Aorta (tissue), 5 donors: ENCODE results near the gene TUNAR. TPM values are rescaled to one million over a fixed set of nuclear protein-coding genes. Genes with fewer than 3 reads are reported as not detected.

Source experiments
- ATAC-seq: fragments of 200-7000 bp; cut with Tn5 transposase; one replicate; pipeline ENCODE4 v1.9.1; 2022; ENCODE audit warnings: moderate library complexity; ENCODE audit not compliant: low FRiP score
- DNase-seq, 2 donors: peaks; one replicate each; pipeline ENCODE4 v3.0.0-alpha.2; 2020
- H3K27ac ChIP-seq, 2 donors: one replicate each; pipeline ENCODE4 v1.5.1; 2013; ENCODE audit warnings: low read length in 2 of 2, mild to moderate bottlenecking in 2 of 2, moderate library complexity in 2 of 2, control low read depth in 1 of 2, inconsistent platforms in 1 of 2, low read depth in 1 of 2
- H3K27me3 ChIP-seq, 2 donors: one replicate each; pipeline ENCODE4 v1.6.1; 2013; ENCODE audit warnings: control low read depth in 1 of 2, low read length in 1 of 2, mild to moderate bottlenecking in 1 of 2, moderate library complexity in 1 of 2; ENCODE audit not compliant: insufficient read depth in 2 of 2, control insufficient read depth in 1 of 2
- H3K36me3 ChIP-seq, 2 donors: one replicate each; pipeline ENCODE4 v1.6.1; 2013; ENCODE audit warnings: control low read depth in 1 of 2, low read length in 1 of 2, mild to moderate bottlenecking in 1 of 2; ENCODE audit not compliant: insufficient read depth in 2 of 2, control insufficient read depth in 1 of 2
- H3K4me1 ChIP-seq, 2 donors: one replicate each; pipeline ENCODE4 v1.6.1; 2013; ENCODE audit warnings: low read length in 2 of 2, control low read depth in 1 of 2, mild to moderate bottlenecking in 1 of 2, moderate library complexity in 1 of 2; ENCODE audit not compliant: insufficient read depth in 2 of 2, control insufficient read depth in 1 of 2
- H3K4me3 ChIP-seq, 2 donors: one replicate each; pipeline ENCODE4 v1.5.1; 2013; ENCODE audit warnings: low read length in 2 of 2, control low read depth in 1 of 2, mild to moderate bottlenecking in 1 of 2
- H3K9me3 ChIP-seq: one replicate; pipeline ENCODE4 v1.6.1; 2013; ENCODE audit warnings: mild to moderate bottlenecking, low read length; ENCODE audit not compliant: control insufficient read depth
- WGBS, 2 donors: extraction: QIAGEN DNeasy Blood & Tissue Kit; methylation state at CpG; one replicate each; pipeline ENCODE4 v1.1.7; 2013; 5-methylcytosine and 5-hydroxymethylcytosine counted together
- intact Hi-C, 2 donors: fragments of 100-400 bp; cut with DNase I; formaldehyde crosslinking; loops; one replicate each; pipeline versions ENCODE4 v1.14.2 to v1.15.0; 2022
- polyA plus RNA-seq, 2 donors: library from polyadenylated mRNA; stranded (reverse); fragments of 200-250 nt; gene quantifications; one replicate each; pipeline ENCODE4 v1.2.3, GENCODE V29; 2013
- total RNA-seq, 2 donors: library from RNA; stranded (reverse); fragmentation: NEBNext Ultra II Directional; extraction: Animal tissue kit (Norgen Biotek cat#: 25700); gene quantifications; one replicate each; pipeline ENCODE4 v1.2.1, GENCODE V29; 2021
- donor health status: healthy with polysubstance abuse.
- donor health status: Bipolar disorder and iron deficiency.
- donor health status: DM: no; HTN: no; CAD: no.
- donor health status: DM: no; HTN: no; CAD: no.
- donor health status: DM: yes; HTN: yes; CAD: no.

The TUNAR gene
- total and polyA plus RNA-seq, 4 donors: not detected

- 62 to 67% methylated on average over 7 of the region's 7 CpGs for WGBS, 2 donors
- Histone ChIP-seq H3K4me3 (no peak overlapping the region), H3K9me3 (no peaks in the 10 kb centered on the region), H3K4me1 (no peaks in the 10 kb centered on the region), H3K27ac (no peak overlapping the region), H3K36me3 (no peaks in the 10 kb centered on the region), H3K27me3 (peaks cover 0 to 2% of the 10 kb centered on the region in 2 donors)
- DNase-seq (no peak), ATAC-seq (no peak)
- intact Hi-C loops: no loop called here
These were observed 38.7 kb downstream of the TUNAR start for GRCh38 chr14:95915330-95915729.

GRCh38 chr14:95918466-95918865 lies 41.8 kb downstream of the TUNAR start:
- Histone ChIP-seq H3K4me3 (no peak overlapping the region), H3K27me3 (peaks cover 0 to 2% of the 10 kb centered on the region in 2 donors), H3K36me3 (no peaks in the 10 kb centered on the region), H3K27ac (no peak overlapping the region), H3K4me1 (no peaks in the 10 kb centered on the region), H3K9me3 (no peaks in the 10 kb centered on the region)
- intact Hi-C loops: no loop called here
- ATAC-seq: no peak
- 14 to 18% methylated on average over 6 of the region's 6 CpGs for WGBS, 2 donors
- no peak for DNase-seq

- intact Hi-C loops: no loop called here
- Histone ChIP-seq H3K36me3 (no peaks in the 10 kb centered on the region), H3K9me3 (no peaks in the 10 kb centered on the region), H3K4me1 (no peaks in the 10 kb centered on the region), H3K27ac (no peak overlapping the region), H3K27me3 (peaks cover 0 to 2% of the 10 kb centered on the region in 2 donors), H3K4me3 (no peak overlapping the region)
- DNase-seq (no peak), ATAC-seq (no peak)
- WGBS, 2 donors: 79% methylated on average over 11 of the region's 11 CpGs
These were observed 44.3 kb downstream of the TUNAR start for GRCh38 chr14:95920769-95921438.

- Histone ChIP-seq H3K36me3 (no peaks in the 10 kb centered on the region), H3K27ac (no peak overlapping the region), H3K9me3 (no peaks in the 10 kb centered on the region), H3K4me3 (no peak overlapping the region), H3K4me1 (no peaks in the 10 kb centered on the region), H3K27me3 (no peaks in the 10 kb centered on the region)
- ATAC-seq (no peak), DNase-seq (no peak)
- WGBS, 2 donors: 90 to 92% methylated on average over 4 of the region's 4 CpGs
- intact Hi-C loops: no loop called here
These were observed 45.4 kb downstream of the TUNAR start for GRCh38 chr14:95922080-95922479.

GRCh38 chr14:95928751-95929150 lies 52.1 kb downstream of the TUNAR start:
- intact Hi-C loops: no loop called here
- Histone ChIP-seq H3K4me1 (no peaks in the 10 kb centered on the region), H3K27me3 (peaks cover 0 to 2% of the 10 kb centered on the region in 2 donors), H3K4me3 (no peak overlapping the region), H3K36me3 (no peaks in the 10 kb centered on the region), H3K9me3 (peaks cover 1% of the 10 kb centered on the region), H3K27ac (no peak overlapping the region)
- DNase-seq (no peak), ATAC-seq (no peak)
- WGBS, 2 donors: 70 to 80% methylated on average over 2 of the region's 2 CpGs

- DNase-seq: no peak
- no peak for ATAC-seq
- H3K9me3 ChIP-seq: peaks cover 1% of the 10 kb centered on the region
- H3K4me3 ChIP-seq: no peak overlapping the region
- intact Hi-C loops: no loop called here
- H3K4me1 ChIP-seq: no peaks in the 10 kb centered on the region
- H3K36me3 ChIP-seq: no peaks in the 10 kb centered on the region
- no peak overlapping the region for H3K27ac ChIP-seq
- peaks cover 0 to 2% of the 10 kb centered on the region in 2 donors for H3K27me3 ChIP-seq
These were observed 54.8 kb downstream of the TUNAR start for GRCh38 chr14:95931384-95931783.

GRCh38 chr14:95935228-95935822 lies 58.7 kb downstream of the TUNAR start:
- DNase-seq (no peak), ATAC-seq (no peak)
- Histone ChIP-seq H3K27ac (no peak overlapping the region), H3K4me1 (no peaks in the 10 kb centered on the region), H3K4me3 (no peak overlapping the region), H3K36me3 (no peaks in the 10 kb centered on the region), H3K9me3 (peaks cover 3% of the 10 kb centered on the region), H3K27me3 (peaks cover 0 to 2% of the 10 kb centered on the region in 2 donors)
- WGBS, 2 donors: 16 to 18% methylated on average over 2 of the region's 2 CpGs
- intact Hi-C loops: no loop called here

- ATAC-seq (no peak), DNase-seq (no peak)
- WGBS, 2 donors: 79 to 80% methylated on average over 2 of the region's 2 CpGs
- Histone ChIP-seq H3K36me3 (no peaks in the 10 kb centered on the region), H3K27me3 (peaks cover 0 to 2% of the 10 kb centered on the region in 2 donors), H3K27ac (no peak overlapping the region), H3K4me3 (no peak overlapping the region), H3K9me3 (peaks cover 5% of the 10 kb centered on the region), H3K4me1 (no peaks in the 10 kb centered on the region)
- intact Hi-C loops: no loop called here
These were observed 59.4 kb downstream of the TUNAR start for GRCh38 chr14:95936041-95936440.

- Histone ChIP-seq H3K36me3 (no peaks in the 10 kb centered on the region), H3K27me3 (no peaks in the 10 kb centered on the region), H3K4me3 (no peak overlapping the region), H3K27ac (no peak overlapping the region), H3K4me1 (no peaks in the 10 kb centered on the region), H3K9me3 (peaks cover 8% of the 10 kb centered on the region)
- intact Hi-C loops: no loop called here
- ATAC-seq (no peak), DNase-seq (no peak)
- 69 to 72% methylated on average over 4 of the region's 4 CpGs for WGBS, 2 donors
These were observed 62.7 kb downstream of the TUNAR start for GRCh38 chr14:95939335-95939734.
